ENCODE results near the gene GLRX2.
A peak's percentile ranks its signal among the peaks of the same experiment; 100 is the strongest.

The GLRX2 gene, protein sequence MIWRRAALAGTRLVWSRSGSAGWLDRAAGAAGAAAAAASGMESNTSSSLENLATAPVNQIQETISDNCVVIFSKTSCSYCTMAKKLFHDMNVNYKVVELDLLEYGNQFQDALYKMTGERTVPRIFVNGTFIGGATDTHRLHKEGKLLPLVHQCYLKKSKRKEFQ

DNA sequence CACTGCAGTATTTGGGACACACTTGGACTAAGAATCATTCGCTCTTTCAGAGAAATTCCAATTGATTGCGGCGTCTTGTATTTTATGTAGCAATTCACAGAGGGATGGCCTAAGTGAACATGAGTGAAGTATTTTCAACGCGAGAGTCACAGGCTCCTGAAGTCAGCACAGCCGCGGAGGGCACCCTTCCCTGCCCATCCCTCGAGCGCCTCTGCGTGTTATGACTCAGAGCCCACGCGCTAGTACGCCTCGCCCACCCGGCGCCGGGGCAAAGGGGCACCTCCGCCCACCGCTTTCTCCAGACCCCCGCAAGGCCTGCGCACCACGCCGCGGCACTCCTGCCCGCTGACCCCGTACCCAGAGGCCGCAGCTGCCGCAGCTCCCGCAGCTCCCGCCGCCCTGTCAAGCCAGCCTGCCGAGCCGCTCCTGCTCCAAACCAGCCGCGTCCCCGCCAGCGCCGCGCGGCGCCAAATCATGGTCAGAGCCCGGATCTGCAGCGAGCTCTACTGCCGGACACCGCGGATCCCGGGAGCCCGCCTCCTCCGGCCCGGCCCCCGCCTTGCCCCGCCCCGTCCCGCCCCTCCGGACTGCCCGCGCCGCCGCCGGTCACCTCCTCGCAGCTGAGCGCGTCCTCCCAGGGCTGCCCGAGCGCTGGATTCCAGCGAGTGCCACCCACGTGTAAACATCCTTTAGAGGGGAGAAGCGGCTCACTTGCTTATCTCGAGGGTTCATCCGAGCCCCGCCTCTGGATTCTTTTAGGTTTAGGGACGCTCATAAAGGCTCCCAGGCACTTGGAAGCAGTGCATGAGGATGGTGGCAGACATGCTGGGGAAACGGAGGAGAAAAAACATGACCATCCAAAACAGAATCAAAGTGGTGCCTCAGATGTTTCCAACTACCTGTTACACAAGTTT, at the start of gene GLRX2:
Gene GLRX2, minus strand, starts transcription at position 508 of the 914 bp plus-strand sequence. Its CDS starts 32 bp downstream, at position 476.
- DNase-seq (ENCODE audit: low read depth) = peak; percentile 85
- peak within 1 kb of the TSS; percentile 89 for H3K4me3 ChIP-seq (ENCODE audit: control insufficient read depth, low read depth, low read length)
- TF ChIP-seq, protein P1, sequence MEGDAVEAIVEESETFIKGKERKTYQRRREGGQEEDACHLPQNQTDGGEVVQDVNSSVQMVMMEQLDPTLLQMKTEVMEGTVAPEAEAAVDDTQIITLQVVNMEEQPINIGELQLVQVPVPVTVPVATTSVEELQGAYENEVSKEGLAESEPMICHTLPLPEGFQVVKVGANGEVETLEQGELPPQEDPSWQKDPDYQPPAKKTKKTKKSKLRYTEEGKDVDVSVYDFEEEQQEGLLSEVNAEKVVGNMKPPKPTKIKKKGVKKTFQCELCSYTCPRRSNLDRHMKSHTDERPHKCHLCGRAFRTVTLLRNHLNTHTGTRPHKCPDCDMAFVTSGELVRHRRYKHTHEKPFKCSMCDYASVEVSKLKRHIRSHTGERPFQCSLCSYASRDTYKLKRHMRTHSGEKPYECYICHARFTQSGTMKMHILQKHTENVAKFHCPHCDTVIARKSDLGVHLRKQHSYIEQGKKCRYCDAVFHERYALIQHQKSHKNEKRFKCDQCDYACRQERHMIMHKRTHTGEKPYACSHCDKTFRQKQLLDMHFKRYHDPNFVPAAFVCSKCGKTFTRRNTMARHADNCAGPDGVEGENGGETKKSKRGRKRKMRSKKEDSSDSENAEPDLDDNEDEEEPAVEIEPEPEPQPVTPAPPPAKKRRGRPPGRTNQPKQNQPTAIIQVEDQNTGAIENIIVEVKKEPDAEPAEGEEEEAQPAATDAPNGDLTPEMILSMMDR (conservative IDR thresholded peaks at IDR 0.05; ENCODE audit: control insufficient read depth, insufficient read depth, low read depth, low read length) = no peak

DNA sequence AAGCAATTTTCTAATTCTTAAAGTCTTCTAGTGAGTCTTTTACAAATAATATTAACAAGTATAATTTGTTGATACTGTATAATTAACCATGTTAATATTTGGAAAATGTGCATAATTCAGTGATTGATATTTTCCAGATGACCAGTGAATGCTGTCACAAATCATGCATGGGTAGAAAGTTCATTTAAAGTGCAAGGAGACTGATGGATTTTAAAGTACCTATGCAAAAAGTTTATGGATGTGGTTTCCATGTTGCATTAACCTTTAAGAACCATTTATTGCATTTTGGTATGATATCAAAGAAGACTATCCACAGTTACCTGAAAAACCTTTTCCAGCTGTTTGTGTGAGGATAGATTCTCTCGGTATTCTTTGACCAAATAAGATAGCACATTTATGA, 39.8 kb upstream of the GLRX2 start:
- TF ChIP-seq, protein P1 (conservative IDR thresholded peaks at IDR 0.05; ENCODE audit: control insufficient read depth, insufficient read depth, low read depth, low read length) = no peak
- DNase-seq (ENCODE audit: low read depth) = no peak
- no peak overlapping the region for H3K4me3 ChIP-seq (ENCODE audit: control insufficient read depth, low read depth, low read length)

DNA sequence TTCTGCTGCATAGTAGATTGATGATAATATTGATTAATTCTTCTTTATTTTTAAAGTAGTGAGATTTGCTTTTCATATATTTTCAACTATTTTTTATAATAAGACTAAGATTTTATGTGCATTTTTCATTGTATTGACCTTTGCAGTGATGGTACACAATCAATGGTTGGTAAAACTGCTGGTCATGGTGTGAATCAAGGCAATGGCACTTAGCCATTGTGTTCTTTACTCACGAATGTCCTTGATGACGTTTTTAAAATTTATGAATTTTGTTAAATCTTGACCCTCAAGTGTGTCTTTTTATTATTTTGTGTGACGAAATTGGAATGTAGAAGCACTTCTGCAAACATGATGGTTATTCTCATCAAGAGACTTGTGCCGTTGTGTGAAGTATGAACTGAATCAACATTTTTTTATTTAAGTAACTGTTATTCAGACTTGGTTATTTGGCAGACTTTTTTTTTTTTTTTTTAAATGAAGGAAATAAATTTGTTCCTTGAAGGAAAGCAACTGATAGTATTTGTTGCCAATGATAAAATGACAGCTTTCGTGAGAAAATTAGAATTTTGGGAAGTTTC, 39.2 kb upstream of the GLRX2 start:
- no peak for DNase-seq (ENCODE audit: low read depth)
- no peak overlapping the region for H3K4me3 ChIP-seq (ENCODE audit: control insufficient read depth, low read depth, low read length)
- TF ChIP-seq, protein P1 (conservative IDR thresholded peaks at IDR 0.05; ENCODE audit: control insufficient read depth, insufficient read depth, low read depth, low read length) = no peak

DNA sequence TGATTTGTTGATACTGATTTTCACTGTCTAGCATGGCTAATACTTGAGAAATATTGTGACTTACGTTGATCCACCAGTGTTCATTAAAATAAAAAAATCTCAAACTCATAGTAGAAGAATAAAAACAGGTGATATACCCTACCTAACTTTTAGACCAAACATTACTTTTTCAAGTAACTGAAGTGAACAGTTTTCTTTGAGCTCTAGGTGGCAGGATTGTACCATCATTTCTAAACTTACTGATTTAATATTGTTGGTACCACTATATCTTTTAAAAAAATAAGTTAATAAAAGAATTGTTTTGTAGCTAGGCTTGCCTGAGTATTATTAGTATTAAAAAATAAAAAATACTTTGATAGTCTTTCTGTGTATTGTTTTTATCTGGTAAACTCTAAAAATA, 38.1 kb upstream of the GLRX2 start:
- DNase-seq (ENCODE audit: low read depth) = peak; percentile 28
- no peak overlapping the region for H3K4me3 ChIP-seq (ENCODE audit: control insufficient read depth, low read depth, low read length)
- TF ChIP-seq, protein P1 (conservative IDR thresholded peaks at IDR 0.05; ENCODE audit: control insufficient read depth, insufficient read depth, low read depth, low read length) = peak; percentile 34

DNA sequence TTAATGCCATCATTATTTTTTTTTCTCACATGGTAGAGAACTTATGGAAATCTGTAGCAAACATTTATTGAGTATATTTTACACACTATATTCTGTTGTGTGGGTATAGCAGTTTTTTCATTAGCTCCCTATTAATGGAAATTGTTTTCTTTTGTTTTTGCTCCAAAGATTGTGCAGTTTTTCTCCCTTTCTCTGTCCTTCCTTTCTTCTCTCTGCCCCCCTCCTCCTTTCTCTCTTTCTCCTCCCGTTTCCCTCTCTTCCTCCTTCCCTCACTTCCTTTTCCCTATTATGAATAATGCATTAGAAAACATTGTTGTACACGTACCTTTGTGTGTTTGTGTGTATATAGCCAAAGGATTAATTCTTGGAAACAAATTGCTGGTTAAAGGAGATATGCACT, 37.2 kb upstream of the GLRX2 start:
- no peak overlapping the region for H3K4me3 ChIP-seq (ENCODE audit: control insufficient read depth, low read depth, low read length)
- DNase-seq (ENCODE audit: low read depth) = no peak
- TF ChIP-seq, protein P1 (conservative IDR thresholded peaks at IDR 0.05; ENCODE audit: control insufficient read depth, insufficient read depth, low read depth, low read length) = no peak

DNA sequence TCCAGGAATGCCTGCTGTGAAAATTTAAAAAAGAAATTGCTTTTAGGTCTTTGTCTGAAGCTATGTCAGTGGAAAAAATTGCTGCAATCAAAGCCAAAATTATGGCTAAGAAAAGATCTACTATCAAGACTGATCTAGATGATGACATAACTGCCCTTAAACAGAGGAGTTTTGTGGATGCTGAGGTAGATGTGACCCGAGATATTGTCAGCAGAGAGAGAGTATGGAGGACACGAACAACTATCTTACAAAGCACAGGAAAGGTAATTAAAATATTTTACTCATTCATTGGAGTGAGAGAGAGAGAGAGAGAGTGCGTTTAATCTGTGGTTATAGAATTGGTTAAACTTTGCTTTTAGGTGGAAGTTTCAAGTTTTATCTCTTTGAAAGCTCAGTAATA, 36.6 kb upstream of the GLRX2 start:
- TF ChIP-seq, protein P1 (conservative IDR thresholded peaks at IDR 0.05; ENCODE audit: control insufficient read depth, insufficient read depth, low read depth, low read length) = no peak
- no peak overlapping the region for H3K4me3 ChIP-seq (ENCODE audit: control insufficient read depth, low read depth, low read length)
- no peak for DNase-seq (ENCODE audit: low read depth)
